ENCODE data around the gene MAZ.

MAZ gene

GRCh38 chr16:29850998-29851397 lies 44.7 kb downstream of the MAZ start:
- no peak for DNase-seq (ENCODE audit: low read depth)
- no peak overlapping the region for H3K4me3 ChIP-seq (ENCODE audit: low read length)
- no peak for TF ChIP-seq CTCF (conservative IDR thresholded peaks at IDR 0.05; ENCODE audit: low read length)

GRCh38 chr16:29852654-29853053 lies 46.3 kb downstream of the MAZ start:
- no peak for TF ChIP-seq CTCF (conservative IDR thresholded peaks at IDR 0.05; ENCODE audit: low read length)
- peak; percentile 86 for DNase-seq (ENCODE audit: low read depth)
- no peak overlapping the region for H3K4me3 ChIP-seq (ENCODE audit: low read length)

GRCh38 chr16:29854520-29855100 lies 48.3 kb downstream of the MAZ start:
- no peak for TF ChIP-seq CTCF (conservative IDR thresholded peaks at IDR 0.05; ENCODE audit: low read length)
- no peak for DNase-seq (ENCODE audit: low read depth)
- H3K4me3 ChIP-seq (ENCODE audit: low read length): no peak overlapping the region

GRCh38 chr16:29857133-29857760 lies 50.9 kb downstream of the MAZ start:
- no peak overlapping the region for H3K4me3 ChIP-seq (ENCODE audit: low read length)
- peak; percentile 95 for DNase-seq (ENCODE audit: low read depth)
- TF ChIP-seq CTCF (conservative IDR thresholded peaks at IDR 0.05; ENCODE audit: low read length): no peak

GRCh38 chr16:29858149-29858849 lies 52.0 kb downstream of the MAZ start:
- TF ChIP-seq CTCF (conservative IDR thresholded peaks at IDR 0.05; ENCODE audit: low read length): no peak
- H3K4me3 ChIP-seq (ENCODE audit: low read length): no peak overlapping the region

DNA sequence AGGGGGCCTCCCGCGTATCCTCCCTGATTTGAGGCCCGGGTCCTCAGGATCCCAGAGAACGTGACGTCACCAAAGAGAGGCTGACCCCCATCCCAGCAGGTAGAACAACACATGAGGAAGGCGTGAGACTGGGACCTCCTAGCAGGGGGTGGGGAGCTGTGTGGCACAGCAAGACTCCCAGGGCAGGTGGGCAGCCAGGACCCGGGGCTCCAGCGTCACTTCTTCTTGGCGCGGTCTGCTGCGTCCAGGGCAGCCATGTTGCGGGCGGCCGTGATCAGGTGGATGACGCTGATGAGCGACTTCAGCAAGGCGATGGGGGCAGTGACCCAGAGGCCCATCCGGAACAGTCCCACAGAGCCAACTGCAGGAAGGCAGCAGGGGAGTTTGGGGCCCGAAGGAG lies 52.6 kb downstream of the MAZ start:
- H3K4me3 ChIP-seq (ENCODE audit: low read length): no peak overlapping the region
- TF ChIP-seq CTCF (conservative IDR thresholded peaks at IDR 0.05; ENCODE audit: low read length): no peak
- no peak for DNase-seq (ENCODE audit: low read depth)

More at GRCh38 chr16:29858149-29858849, 52.0 kb downstream of the MAZ start:
- no peak for DNase-seq (ENCODE audit: low read depth)

- DNase-seq (ENCODE audit: low read depth): no peak
- no peak overlapping the region for H3K4me3 ChIP-seq (ENCODE audit: low read length)
- TF ChIP-seq CTCF (conservative IDR thresholded peaks at IDR 0.05; ENCODE audit: low read length): no peak
Observed at GRCh38 chr16:29860218-29860617, 53.9 kb downstream of the MAZ start.
